ENCODE data around the gene ATP6V0C. TPM values are rescaled to one million over a fixed set of nuclear protein-coding genes. Genes with fewer than 3 reads are reported as not detected.

ATP6V0C gene
- polyA plus RNA-seq, 1 donor (not counting 4 experiments of a cell fraction or from before 2014, with no cell fraction given) = 11.4 TPM

DNA sequence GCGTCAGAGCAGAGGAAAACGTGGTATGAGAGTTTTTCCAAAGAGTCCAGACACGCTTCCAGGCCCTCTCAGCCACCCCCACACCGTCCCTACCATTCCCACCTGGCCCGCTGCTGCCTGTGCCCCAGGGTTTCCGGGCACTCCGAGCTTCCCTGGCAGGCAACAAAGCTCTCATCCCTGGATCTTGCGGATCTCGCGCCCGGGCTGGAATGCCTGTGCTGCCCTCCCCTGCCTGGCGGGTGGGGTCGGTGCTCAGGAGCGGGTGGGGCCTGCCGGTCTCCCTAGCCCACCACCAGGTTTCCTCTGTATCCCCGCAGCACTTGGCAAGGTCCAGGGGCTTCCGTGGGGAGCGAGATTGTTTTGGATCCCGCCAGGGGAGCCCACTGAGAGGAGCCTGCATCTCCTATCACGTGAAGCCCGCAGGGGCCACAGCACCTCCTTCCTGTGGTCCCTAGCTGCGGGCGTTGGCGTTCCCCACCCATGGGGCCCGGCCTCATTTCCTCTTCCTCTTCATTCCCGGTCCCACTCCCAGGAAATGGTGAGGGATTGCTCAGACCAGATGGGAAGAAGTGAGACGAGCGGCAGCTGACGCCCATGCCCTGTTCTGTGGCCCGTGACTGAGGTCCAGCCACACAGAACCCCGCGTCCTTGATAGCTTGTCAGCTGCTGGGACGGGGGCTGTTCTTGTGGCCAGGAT is 27.8 kb upstream of the ATP6V0C start:
- no peak overlapping the region for H3K9ac ChIP-seq (ENCODE audit: control insufficient read depth, extremely low read depth, insufficient read depth, low read length)
- dilution Hi-C loops (cut with MboI; ENCODE audit: extremely low pct_ligation_motif_present, low sequenced_read_pairs) = no loop called here
- H3K4me2 ChIP-seq (ENCODE audit: control insufficient read depth, extremely low read depth, insufficient read depth, low read depth, low read length) = no peak overlapping the region
- H3K27me3 ChIP-seq (ENCODE audit: control insufficient read depth, extremely low read depth, insufficient read depth, low read length) = no peaks in the 10 kb centered on the region
- H3K27ac ChIP-seq (ENCODE audit: control insufficient read depth, insufficient read depth, low read length) = no peak overlapping the region
- TF ChIP-seq EZH2 (IDR thresholded peaks at IDR 0.05; ENCODE audit: low read length) = no peak
- TF ChIP-seq, protein P1, sequence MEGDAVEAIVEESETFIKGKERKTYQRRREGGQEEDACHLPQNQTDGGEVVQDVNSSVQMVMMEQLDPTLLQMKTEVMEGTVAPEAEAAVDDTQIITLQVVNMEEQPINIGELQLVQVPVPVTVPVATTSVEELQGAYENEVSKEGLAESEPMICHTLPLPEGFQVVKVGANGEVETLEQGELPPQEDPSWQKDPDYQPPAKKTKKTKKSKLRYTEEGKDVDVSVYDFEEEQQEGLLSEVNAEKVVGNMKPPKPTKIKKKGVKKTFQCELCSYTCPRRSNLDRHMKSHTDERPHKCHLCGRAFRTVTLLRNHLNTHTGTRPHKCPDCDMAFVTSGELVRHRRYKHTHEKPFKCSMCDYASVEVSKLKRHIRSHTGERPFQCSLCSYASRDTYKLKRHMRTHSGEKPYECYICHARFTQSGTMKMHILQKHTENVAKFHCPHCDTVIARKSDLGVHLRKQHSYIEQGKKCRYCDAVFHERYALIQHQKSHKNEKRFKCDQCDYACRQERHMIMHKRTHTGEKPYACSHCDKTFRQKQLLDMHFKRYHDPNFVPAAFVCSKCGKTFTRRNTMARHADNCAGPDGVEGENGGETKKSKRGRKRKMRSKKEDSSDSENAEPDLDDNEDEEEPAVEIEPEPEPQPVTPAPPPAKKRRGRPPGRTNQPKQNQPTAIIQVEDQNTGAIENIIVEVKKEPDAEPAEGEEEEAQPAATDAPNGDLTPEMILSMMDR (optimal IDR thresholded peaks at IDR 0.05 in 1 of 3, IDR thresholded peaks at IDR 0.05 in 1 of 3, conservative IDR thresholded peaks at IDR 0.05 in 1 of 3; ENCODE audit: extremely low read depth in 1 of 3, insufficient read depth in 2 of 3, low read length in 3 of 3) = no peak
- H3K4me1 ChIP-seq (ENCODE audit: control insufficient read depth, extremely low read depth, insufficient read depth, low read length) = peaks cover 3% of the 10 kb centered on the region
- no peak overlapping the region for H3K4me3 ChIP-seq (ENCODE audit: control insufficient read depth in 2 of 3, extremely low read depth in 1 of 3, insufficient read depth in 2 of 3, low read depth in 1 of 3, low read length in 3 of 3)
- FAIRE-seq (no peak), DNase-seq (ENCODE audit: low read depth, low spot score) (no peak)
- no peaks in the 10 kb centered on the region for H3K9me3 ChIP-seq (ENCODE audit: control insufficient read depth, low read depth, low read length)
- H3K36me3 ChIP-seq (ENCODE audit: control insufficient read depth in 2 of 2, extremely low read depth in 1 of 2, insufficient read depth in 2 of 2, low read length in 2 of 2) = no peaks in the 10 kb centered on the region
- no peak overlapping the region for H2AFZ ChIP-seq (ENCODE audit: control insufficient read depth, low read length)
- no peaks in the 10 kb centered on the region for H3K79me2 ChIP-seq (ENCODE audit: control insufficient read depth, insufficient read depth, low read length)
- no peaks in the 10 kb centered on the region for H3K9me1 ChIP-seq (ENCODE audit: control insufficient read depth, extremely low read depth, insufficient read depth, low read length)
- H4K20me1 ChIP-seq (ENCODE audit: control insufficient read depth, extremely low read depth, insufficient read depth, low read length) = peaks cover 3% of the 10 kb centered on the region

DNA sequence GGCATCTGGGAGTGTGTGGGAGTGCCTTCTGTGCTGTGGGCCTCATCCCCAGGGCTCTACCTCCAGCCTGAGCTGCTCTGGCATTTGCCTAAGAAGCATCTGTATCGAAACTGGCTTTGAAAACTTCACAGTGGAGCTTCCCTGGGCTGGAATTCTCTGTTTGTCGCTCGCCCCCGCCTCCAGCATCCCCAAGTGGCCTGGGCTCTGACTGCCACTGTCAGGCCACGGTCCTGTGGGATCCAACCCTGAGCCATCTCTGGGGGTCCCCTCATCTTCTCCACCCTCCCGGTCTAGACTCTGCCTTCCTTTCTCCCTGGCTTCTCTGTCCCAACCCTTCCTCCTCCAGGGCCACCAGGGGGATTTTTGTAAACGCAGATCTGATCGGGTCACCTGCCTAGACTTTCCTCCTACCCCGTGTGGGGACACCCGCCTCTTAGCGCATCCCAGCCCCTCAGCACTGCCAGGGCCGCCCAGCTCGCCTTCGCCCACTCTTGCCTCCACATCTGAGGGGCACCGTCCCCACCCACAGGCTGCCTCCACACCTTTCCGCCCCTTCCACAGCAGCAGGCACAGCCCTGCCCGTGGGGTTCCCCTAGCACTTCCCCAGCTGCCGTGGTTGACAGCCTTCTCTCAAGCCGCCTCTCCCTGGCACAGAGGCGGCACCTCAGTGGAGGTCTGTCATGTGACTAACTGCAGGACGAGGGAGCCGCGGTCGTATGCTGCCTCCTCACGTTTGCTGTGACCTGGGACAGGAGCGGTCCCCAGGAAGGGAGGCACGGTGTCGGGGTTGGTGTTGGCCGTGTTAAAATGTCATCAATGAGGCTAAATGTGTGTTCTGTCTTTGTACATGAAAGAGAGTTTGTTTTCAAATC is 26.9 kb upstream of the ATP6V0C start:
- Histone ChIP-seq H3K9me3 (ENCODE audit: control insufficient read depth, low read depth, low read length) (no peaks in the 10 kb centered on the region), H3K4me1 (ENCODE audit: control insufficient read depth, extremely low read depth, insufficient read depth, low read length) (peaks cover 3% of the 10 kb centered on the region), H2AFZ (ENCODE audit: control insufficient read depth, low read length) (peak overlapping the region; percentile 35), H3K36me3 (ENCODE audit: control insufficient read depth in 2 of 2, extremely low read depth in 1 of 2, insufficient read depth in 2 of 2, low read length in 2 of 2) (no peaks in the 10 kb centered on the region), H3K4me2 (ENCODE audit: control insufficient read depth, extremely low read depth, insufficient read depth, low read depth, low read length) (peak overlapping the region; percentile 43), H3K9ac (ENCODE audit: control insufficient read depth, extremely low read depth, insufficient read depth, low read length) (no peak overlapping the region), H3K9me1 (ENCODE audit: control insufficient read depth, extremely low read depth, insufficient read depth, low read length) (no peaks in the 10 kb centered on the region), H4K20me1 (ENCODE audit: control insufficient read depth, extremely low read depth, insufficient read depth, low read length) (peaks cover 3% of the 10 kb centered on the region), H3K79me2 (ENCODE audit: control insufficient read depth, insufficient read depth, low read length) (no peaks in the 10 kb centered on the region), H3K27ac (ENCODE audit: control insufficient read depth, insufficient read depth, low read length) (no peak overlapping the region), H3K27me3 (ENCODE audit: control insufficient read depth, extremely low read depth, insufficient read depth, low read length) (no peaks in the 10 kb centered on the region), H3K4me3 (ENCODE audit: control insufficient read depth in 2 of 3, extremely low read depth in 1 of 3, insufficient read depth in 2 of 3, low read depth in 1 of 3, low read length in 3 of 3) (no peak overlapping the region)
- FAIRE-seq = no peak
- DNase-seq (ENCODE audit: low read depth, low spot score) = no peak
- dilution Hi-C loops (cut with MboI; ENCODE audit: extremely low pct_ligation_motif_present, low sequenced_read_pairs) = no loop called here
- TF ChIP-seq, protein P1 (optimal IDR thresholded peaks at IDR 0.05 in 1 of 3, IDR thresholded peaks at IDR 0.05 in 1 of 3, conservative IDR thresholded peaks at IDR 0.05 in 1 of 3; ENCODE audit: extremely low read depth in 1 of 3, insufficient read depth in 2 of 3, low read length in 3 of 3) = peak; percentile 32 to 76 (median 52)
- no peak for TF ChIP-seq EZH2 (IDR thresholded peaks at IDR 0.05; ENCODE audit: low read length)

All from keratinocyte (primary cell).